ENCODE measurements around the gene CAMK2G. TPM values are rescaled to one million over a fixed set of nuclear protein-coding genes. Genes with fewer than 3 reads are reported as not detected.

CAMK2G gene
- total RNA-seq, 2 donors from 2014 or later: 41.9 to 47.8 TPM

GRCh38 chr10:73881221-73881919 lies 7.0 kb upstream of the CAMK2G start:
- 89% methylated on average over 3 of the region's 3 CpGs for WGBS
- no peak for TF ChIP-seq POLR2AphosphoS5 (IDR thresholded peaks at IDR 0.05)
- no peak for TF ChIP-seq CTCF (IDR thresholded peaks at IDR 0.05)
- TF ChIP-seq POLR2A (IDR thresholded peaks at IDR 0.05): no peak
- Histone ChIP-seq H3K4me3 (no peak overlapping the region), H3K36me3 (no peaks in the 10 kb centered on the region), H3K4me1 (replicated peaks) (peaks cover 1% of the 10 kb centered on the region), H3K27me3 (replicated peaks; ENCODE audit: insufficient read depth) (no peaks in the 10 kb centered on the region), H3K27ac (no peak overlapping the region), H3K9me3 (no peaks in the 10 kb centered on the region)
- intact Hi-C loops (cut with DNase I): no loop called here
- no peak for DNase-seq (ENCODE audit: low spot score)

GRCh38 chr10:73879296-73880173 lies 5.2 kb upstream of the CAMK2G start:
- H3K4me1 ChIP-seq (replicated peaks): no peaks in the 10 kb centered on the region
- H3K27me3 ChIP-seq (replicated peaks; ENCODE audit: insufficient read depth): no peaks in the 10 kb centered on the region
- 13% methylated on average over 14 of the region's 14 CpGs for WGBS
- no peaks in the 10 kb centered on the region for H3K36me3 ChIP-seq
- H3K9me3 ChIP-seq: no peaks in the 10 kb centered on the region
- no peak overlapping the region for H3K4me3 ChIP-seq
- intact Hi-C loops (cut with DNase I): loop anchor here (1.0 kb wide), 1 partner anchor 30 kb away; no protein-coding TSS in a partner anchor
- DNase-seq (ENCODE audit: low spot score): peak; percentile 76
- no peak overlapping the region for H3K27ac ChIP-seq
- TF ChIP-seq CTCF (IDR thresholded peaks at IDR 0.05): peak; percentile 76 to 97 (median 94)
- TF ChIP-seq POLR2A (IDR thresholded peaks at IDR 0.05): no peak
- TF ChIP-seq POLR2AphosphoS5 (IDR thresholded peaks at IDR 0.05): peak; percentile 69

GRCh38 chr10:73878365-73878764 lies 4.0 kb upstream of the CAMK2G start:
- Histone ChIP-seq H3K27ac (no peak overlapping the region), H3K27me3 (replicated peaks; ENCODE audit: insufficient read depth) (no peaks in the 10 kb centered on the region), H3K9me3 (no peaks in the 10 kb centered on the region), H3K36me3 (no peaks in the 10 kb centered on the region), H3K4me3 (no peak overlapping the region), H3K4me1 (replicated peaks) (no peaks in the 10 kb centered on the region)
- intact Hi-C loops (cut with DNase I): no loop called here
- no peak for DNase-seq (ENCODE audit: low spot score)
- TF ChIP-seq POLR2AphosphoS5 (IDR thresholded peaks at IDR 0.05) (no peak), POLR2A (IDR thresholded peaks at IDR 0.05) (no peak), CTCF (IDR thresholded peaks at IDR 0.05) (no peak)
- 89% methylated on average over 1 of the region's 1 CpG for WGBS

GRCh38 chr10:73877533-73878160 lies 3.3 kb upstream of the CAMK2G start:
- H3K27ac ChIP-seq: no peak overlapping the region
- TF ChIP-seq CTCF (IDR thresholded peaks at IDR 0.05) (no peak), POLR2AphosphoS5 (IDR thresholded peaks at IDR 0.05) (no peak), POLR2A (IDR thresholded peaks at IDR 0.05) (no peak)

More at GRCh38 chr10:73877533-73878160, 3.3 kb upstream of the CAMK2G start:
- Histone ChIP-seq H3K4me3 (no peak overlapping the region), H3K9me3 (no peaks in the 10 kb centered on the region), H3K4me1 (replicated peaks) (no peaks in the 10 kb centered on the region), H3K27me3 (replicated peaks; ENCODE audit: insufficient read depth) (no peaks in the 10 kb centered on the region), H3K36me3 (no peaks in the 10 kb centered on the region)
- intact Hi-C loops (cut with DNase I): no loop called here
- DNase-seq (ENCODE audit: low spot score): no peak
- 89% methylated on average over 9 of the region's 9 CpGs for WGBS
